GM18867 (cell line): ENCODE measurements around the gene CIRBP.

Source experiments
- ATAC-seq: cut with Tn5 transposase; IDR thresholded peaks from one replicate; pipeline ENCODE4 v1.9.1; 2021; ENCODE audit warnings: mild to moderate bottlenecking, moderate library complexity; ENCODE audit not compliant: unreplicated experiment

CIRBP gene

GRCh38 chr19:1266916-1267476, 2.1 kb upstream of the CIRBP start:
- ATAC-seq: peak; percentile 20

GRCh38 chr19:1267477-1268225, 1.5 kb upstream of the CIRBP start:
- ATAC-seq: no peak

GRCh38 chr19:1268226-1269064, 687 bp upstream of the CIRBP start:
- ATAC-seq: no peak

GRCh38 chr19:1269478-1270212, 513 bp downstream of the CIRBP start:
- peak; percentile 29 for ATAC-seq

- ATAC-seq: no peak
These were observed 1.2 kb downstream of the CIRBP start for GRCh38 chr19:1270213-1270853.

- ATAC-seq: no peak
These were observed 1.9 kb downstream of the CIRBP start for GRCh38 chr19:1270854-1271527.

GRCh38 chr19:1271528-1272422, 2.6 kb downstream of the CIRBP start:
- no peak for ATAC-seq

- ATAC-seq: no peak
These were observed 3.5 kb downstream of the CIRBP start for GRCh38 chr19:1272423-1273262.

- ATAC-seq: no peak
These were observed 4.3 kb downstream of the CIRBP start for GRCh38 chr19:1273263-1274041.

- no peak for ATAC-seq
These were observed 5.1 kb downstream of the CIRBP start for GRCh38 chr19:1274081-1274851.

- no peak for ATAC-seq
These were observed 5.7 kb downstream of the CIRBP start for GRCh38 chr19:1274852-1275259.

GRCh38 chr19:1275260-1275975, 6.3 kb downstream of the CIRBP start, which contains the start of gene FAM174C:
Gene FAM174C, plus strand, starts transcription at chr19:1275530. Its CDS starts 20 bp downstream, at chr19:1275550.
- ATAC-seq: peak; percentile 67

- ATAC-seq: no peak
These were observed 7.0 kb downstream of the CIRBP start for GRCh38 chr19:1275976-1276627.

- no peak for ATAC-seq
These were observed 7.5 kb downstream of the CIRBP start for GRCh38 chr19:1276628-1277022.

GRCh38 chr19:1277061-1277460, 7.9 kb downstream of the CIRBP start:
- ATAC-seq: no peak
